Liver (tissue), 3 donors: ENCODE data around the gene SHISA4.

Source experiments
- ATF3 ChIP-seq: IDR thresholded peaks from 2 replicates; pipeline ENCODE4 v1.6.1; 2016; ENCODE audit warnings: antibody characterized with exemption
- CTCF ChIP-seq: fragments of 150-350 bp; IDR thresholded peaks from 2 replicates; pipeline ENCODE4 v1.5.1; 2017; ENCODE audit warnings: improper control_type of control experiment, low read depth, low read length; ENCODE audit not compliant: missing input control
- EGR1 ChIP-seq, 2 donors: IDR thresholded peaks; 2 replicates each; pipeline ENCODE4 v1.6.1; 2016 to 2018; ENCODE audit warnings: antibody characterized with exemption in 2 of 2, low read depth in 2 of 2
- FOXA1 ChIP-seq: IDR thresholded peaks from 2 replicates; pipeline ENCODE4 v1.6.1; 2016; ENCODE audit warnings: antibody characterized with exemption
- HNF4A ChIP-seq, 2 donors: conservative IDR thresholded peaks; 2 replicates each; pipeline ENCODE4 v1.6.1; 2016; ENCODE audit warnings: antibody characterized with exemption in 2 of 2, mild to moderate bottlenecking in 2 of 2
- MAX ChIP-seq: IDR thresholded peaks from 2 replicates; pipeline ENCODE4 v1.6.1; 2016; ENCODE audit warnings: antibody characterized with exemption
- NR2F2 ChIP-seq: IDR thresholded peaks from 2 replicates; pipeline ENCODE4 v1.6.1; 2016; ENCODE audit warnings: antibody characterized with exemption
- TAF1 ChIP-seq: conservative IDR thresholded peaks from 2 replicates; pipeline ENCODE4 v1.6.1; 2016; ENCODE audit warnings: antibody characterized with exemption, mild to moderate bottlenecking
- donor health status: healthy.
- donor health status: healthy.

GRCh38 chr1:201895120-201895665 lies 6.5 kb downstream of the SHISA4 start:
- no peak for TF ChIP-seq EGR1 (IDR thresholded peaks at IDR 0.05; ENCODE audit: low read depth in 2 of 2)
- no peak for TF ChIP-seq FOXA1
- TF ChIP-seq ATF3: no peak
- no peak for TF ChIP-seq CTCF
- no peak for TF ChIP-seq MAX
- no peak for TF ChIP-seq NR2F2
- TF ChIP-seq TAF1: no peak
- no peak for TF ChIP-seq HNF4A (conservative IDR thresholded peaks at IDR 0.05)
